ENCODE measurements around the gene LRRFIP1. TPM values are rescaled to one million over a fixed set of nuclear protein-coding genes. Genes with fewer than 3 reads are reported as not detected.

Gene LRRFIP1
- total RNA-seq, 8 experiments from 2014 or later, result 16.3 to 56.1 (median 29.5) TPM

GRCh38 chr2:237642038-237642734 lies 14.8 kb downstream of the LRRFIP1 start:
- in situ Hi-C loops (cut with MboI; ENCODE audit: low pct_unique_long_range_greater_than_20kb in 2 of 9, low sequenced_read_pairs in 9 of 9, unreplicated experiment in 9 of 9), result no loop called here
- WGBS, 10 experiments, result 50 to 100% (median 93%) methylated on average over 2 to 4 of the region's 12 CpGs; no CpG with 5 or more reads in 3 of the 10 experiments
- no peak overlapping the region for H3K27ac ChIP-seq
- no peak overlapping the region for H3K4me3 ChIP-seq
- no peaks in the 10 kb centered on the region for H3K4me1 ChIP-seq (replicated peaks in 1 of 2)
- ATAC-seq (replicated peaks in 6 of 8), result no peak

DNA sequence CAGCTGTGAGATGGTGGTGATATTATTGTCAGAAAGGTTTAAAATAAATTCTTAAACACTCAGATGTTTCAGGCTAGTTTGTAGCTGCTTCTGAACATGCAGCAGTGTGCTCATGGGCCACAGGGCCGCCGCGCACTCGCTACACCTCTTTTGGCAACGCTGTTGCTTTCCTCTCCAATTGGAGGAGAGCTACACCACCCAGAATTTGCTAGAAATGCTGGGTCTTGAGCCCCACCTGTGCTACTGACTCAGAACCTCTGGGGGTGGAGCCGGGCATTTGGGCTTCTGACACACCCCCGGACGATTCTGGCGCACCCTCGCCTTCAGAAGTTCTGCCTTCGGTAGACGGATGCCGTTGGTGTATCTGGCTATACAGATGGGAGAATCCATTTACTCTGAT lies 15.7 kb downstream of the LRRFIP1 start:
- in situ Hi-C loops (cut with MboI; ENCODE audit: low pct_unique_long_range_greater_than_20kb in 2 of 9, low sequenced_read_pairs in 9 of 9, unreplicated experiment in 9 of 9), result no loop called here
- ATAC-seq (replicated peaks in 6 of 8), result no peak
- WGBS, 10 experiments, result 83 to 100% (median 94%) methylated on average over 2 to 9 of the region's 13 CpGs; no CpG with 5 or more reads in 5 of the 10 experiments

DNA sequence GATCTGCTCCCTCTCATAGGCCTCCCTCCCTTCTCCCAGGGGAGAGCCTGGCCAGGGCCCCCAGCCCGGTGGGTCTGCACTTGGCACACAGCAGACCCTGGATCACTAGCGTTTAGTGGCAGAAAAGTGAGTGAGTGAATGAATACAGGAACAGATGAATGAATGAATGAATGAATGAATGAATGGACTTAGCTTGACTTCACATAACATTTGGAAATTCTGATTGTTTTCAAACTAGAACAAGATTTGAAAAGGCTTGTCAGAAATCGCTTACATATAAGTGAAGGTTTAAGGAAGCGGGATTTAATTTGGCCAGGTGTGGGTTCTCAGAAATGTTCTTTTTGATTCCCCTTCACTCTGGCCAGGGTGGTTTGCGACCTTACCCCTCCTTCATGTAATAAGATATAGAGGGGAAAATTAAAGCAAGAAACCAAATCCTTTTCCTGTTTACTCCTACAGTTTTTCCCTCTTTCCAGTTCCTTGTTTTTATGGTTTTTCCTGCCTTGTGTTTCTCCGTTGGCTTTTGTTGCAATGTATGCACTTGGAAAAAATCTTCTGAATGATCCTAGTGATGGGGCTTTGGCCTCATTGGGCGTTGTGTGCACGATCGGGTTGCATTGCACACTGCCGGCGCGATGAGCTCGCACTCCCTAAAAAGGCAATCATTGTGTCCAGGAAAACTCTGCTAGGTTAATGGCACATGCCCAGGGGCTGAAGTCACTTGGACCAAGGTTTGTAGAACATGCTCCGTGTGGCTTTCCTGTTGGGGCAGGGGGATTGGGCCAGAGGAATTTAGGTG lies 16.4 kb downstream of the LRRFIP1 start:
- in situ Hi-C loops (cut with MboI; ENCODE audit: low pct_unique_long_range_greater_than_20kb in 2 of 9, low sequenced_read_pairs in 9 of 9, unreplicated experiment in 9 of 9), result no loop called here
- H3K27ac ChIP-seq, result no peak overlapping the region
- no peak overlapping the region for H3K4me3 ChIP-seq
- no peaks in the 10 kb centered on the region for H3K4me1 ChIP-seq (replicated peaks in 1 of 2)
- WGBS, 10 experiments, result 79 to 98% (median 93%) methylated on average over 2 to 13 of the region's 14 CpGs; no CpG with 5 or more reads in 2 of the 10 experiments
- ATAC-seq (replicated peaks in 6 of 8), result no peak

More for the DNA sequence above, 15.7 kb downstream of the LRRFIP1 start:
- Histone ChIP-seq H3K4me1 (replicated peaks in 1 of 2) (no peaks in the 10 kb centered on the region), H3K27ac (no peak overlapping the region), H3K4me3 (no peak overlapping the region)

DNA sequence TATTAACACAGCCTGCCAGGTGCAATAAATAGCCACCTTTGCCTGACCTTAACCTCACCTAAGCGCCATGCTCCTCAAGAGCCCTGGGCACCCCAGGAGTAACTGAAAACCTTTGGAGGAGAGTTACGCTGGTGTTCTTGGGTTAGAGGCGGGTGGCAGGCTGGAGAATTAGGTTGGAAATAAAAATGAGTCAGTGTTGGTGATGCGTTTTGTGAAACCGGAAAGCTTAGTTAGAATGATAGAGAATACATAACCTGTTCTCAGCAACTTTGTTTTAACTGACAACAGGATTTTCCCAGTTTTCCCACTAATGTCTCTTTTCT lies 17.0 kb downstream of the LRRFIP1 start:
- in situ Hi-C loops (cut with MboI; ENCODE audit: low pct_unique_long_range_greater_than_20kb in 2 of 9, low sequenced_read_pairs in 9 of 9, unreplicated experiment in 9 of 9), result no loop called here
- 93 to 100% (median 98%) methylated on average over 2 to 5 of the region's 5 CpGs; no CpG with 5 or more reads in 3 of the 10 experiments for WGBS, 10 experiments
- Histone ChIP-seq H3K27ac (no peak overlapping the region), H3K4me3 (no peak overlapping the region), H3K4me1 (replicated peaks in 1 of 2) (no peaks in the 10 kb centered on the region)
- ATAC-seq (replicated peaks in 6 of 8), result no peak

GRCh38 chr2:237645261-237645660 lies 17.9 kb downstream of the LRRFIP1 start:
- Histone ChIP-seq H3K4me1 (replicated peaks in 1 of 2) (no peaks in the 10 kb centered on the region), H3K27ac (no peak overlapping the region), H3K4me3 (no peak overlapping the region)
- 60 to 100% (median 84%) methylated on average over 1 to 8 of the region's 8 CpGs; no CpG with 5 or more reads in 4 of the 10 experiments for WGBS, 10 experiments
- in situ Hi-C loops (cut with MboI; ENCODE audit: low pct_unique_long_range_greater_than_20kb in 2 of 9, low sequenced_read_pairs in 9 of 9, unreplicated experiment in 9 of 9), result no loop called here
- ATAC-seq (replicated peaks in 6 of 8), result no peak

- Histone ChIP-seq H3K4me3 (no peak overlapping the region), H3K4me1 (replicated peaks in 1 of 2) (no peaks in the 10 kb centered on the region), H3K27ac (no peak overlapping the region)
- 0 to 100% (median 86%) methylated on average over 1 to 4 of the region's 20 CpGs; no CpG with 5 or more reads in 1 of the 10 experiments for WGBS, 10 experiments
- no peak for ATAC-seq (replicated peaks in 6 of 8)
- in situ Hi-C loops (cut with MboI; ENCODE audit: low pct_unique_long_range_greater_than_20kb in 2 of 9, low sequenced_read_pairs in 9 of 9, unreplicated experiment in 9 of 9), result no loop called here
These were observed 20.0 kb downstream of the LRRFIP1 start for GRCh38 chr2:237647176-237648015.

- in situ Hi-C loops (cut with MboI; ENCODE audit: low pct_unique_long_range_greater_than_20kb in 2 of 9, low sequenced_read_pairs in 9 of 9, unreplicated experiment in 9 of 9), result no loop called here
- no peaks in the 10 kb centered on the region for H3K4me1 ChIP-seq (replicated peaks in 1 of 2)
- no peak overlapping the region for H3K4me3 ChIP-seq
- WGBS, 10 experiments, result 20 to 100% (median 81%) methylated on average over 1 to 6 of the region's 9 CpGs; no CpG with 5 or more reads in 3 of the 10 experiments
- no peak for ATAC-seq (replicated peaks in 6 of 8)
- H3K27ac ChIP-seq, result no peak overlapping the region
These were observed 20.6 kb downstream of the LRRFIP1 start for GRCh38 chr2:237648016-237648381.

GRCh38 chr2:237649541-237650454 lies 22.4 kb downstream of the LRRFIP1 start:
- in situ Hi-C loops (cut with MboI; ENCODE audit: low pct_unique_long_range_greater_than_20kb in 2 of 9, low sequenced_read_pairs in 9 of 9, unreplicated experiment in 9 of 9), result no loop called here

DNA sequence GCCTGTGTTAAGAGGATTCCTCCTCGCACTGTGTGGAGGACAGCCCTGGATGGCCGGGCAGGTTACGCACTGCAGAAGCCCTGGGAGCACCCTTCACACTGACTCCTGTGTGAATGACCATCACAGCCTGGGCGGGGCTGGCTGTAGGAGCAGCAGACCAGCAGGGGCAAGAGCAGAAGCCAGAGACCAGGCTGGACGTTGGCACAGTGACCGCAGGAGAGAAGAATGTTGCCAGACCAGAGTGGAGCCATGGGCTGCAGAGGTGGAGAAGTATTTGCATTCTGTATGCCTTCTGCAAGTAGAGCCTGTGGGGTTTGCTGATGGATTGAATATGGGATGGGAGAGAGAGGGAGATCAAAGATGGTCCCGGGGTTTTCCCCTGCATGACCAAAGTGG lies 23.1 kb downstream of the LRRFIP1 start:
- no peak for ATAC-seq (replicated peaks in 6 of 8)
- WGBS, 10 experiments, result 67 to 100% (median 93%) methylated on average over 1 to 5 of the region's 7 CpGs; no CpG with 5 or more reads in 5 of the 10 experiments
- Histone ChIP-seq H3K4me1 (replicated peaks in 1 of 2) (no peaks in the 10 kb centered on the region), H3K27ac (no peak overlapping the region), H3K4me3 (no peak overlapping the region)
- in situ Hi-C loops (cut with MboI; ENCODE audit: low pct_unique_long_range_greater_than_20kb in 2 of 9, low sequenced_read_pairs in 9 of 9, unreplicated experiment in 9 of 9), result no loop called here

More at GRCh38 chr2:237649541-237650454, 22.4 kb downstream of the LRRFIP1 start:
- 63 to 100% (median 96%) methylated on average over 1 to 13 of the region's 17 CpGs; no CpG with 5 or more reads in 1 of the 10 experiments for WGBS, 10 experiments
- H3K27ac ChIP-seq, result no peak overlapping the region
- ATAC-seq (replicated peaks in 6 of 8), result no peak
- no peak overlapping the region for H3K4me3 ChIP-seq
- no peaks in the 10 kb centered on the region for H3K4me1 ChIP-seq (replicated peaks in 1 of 2)

DNA sequence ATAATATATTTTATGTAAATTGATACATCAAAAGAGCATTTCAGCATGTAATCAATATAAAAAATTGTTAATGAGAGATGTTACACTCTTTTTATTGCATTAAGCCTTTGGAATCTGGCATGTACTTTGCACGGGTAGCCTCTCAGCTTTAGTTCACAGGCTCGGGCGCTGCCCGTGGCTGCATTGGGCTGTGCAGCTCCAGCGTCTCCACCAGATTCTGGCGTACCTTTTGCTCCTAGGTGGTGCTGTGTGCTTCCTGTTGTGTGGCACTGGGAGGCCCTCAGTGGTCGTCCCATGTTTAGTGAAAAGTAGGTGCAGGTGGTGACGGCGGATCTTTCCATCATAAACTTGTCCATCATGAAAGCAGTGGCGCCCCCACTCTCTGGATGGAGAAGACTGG lies 24.4 kb downstream of the LRRFIP1 start:
- no peak for ATAC-seq (replicated peaks in 6 of 8)
- H3K27ac ChIP-seq, result no peak overlapping the region
- in situ Hi-C loops (cut with MboI; ENCODE audit: low pct_unique_long_range_greater_than_20kb in 2 of 9, low sequenced_read_pairs in 9 of 9, unreplicated experiment in 9 of 9), result no loop called here
- no peak overlapping the region for H3K4me3 ChIP-seq
- H3K4me1 ChIP-seq (replicated peaks in 1 of 2), result no peaks in the 10 kb centered on the region
- WGBS, 10 experiments, result 80 to 100% (median 95%) methylated on average over 1 to 9 of the region's 10 CpGs; no CpG with 5 or more reads in 2 of the 10 experiments

DNA sequence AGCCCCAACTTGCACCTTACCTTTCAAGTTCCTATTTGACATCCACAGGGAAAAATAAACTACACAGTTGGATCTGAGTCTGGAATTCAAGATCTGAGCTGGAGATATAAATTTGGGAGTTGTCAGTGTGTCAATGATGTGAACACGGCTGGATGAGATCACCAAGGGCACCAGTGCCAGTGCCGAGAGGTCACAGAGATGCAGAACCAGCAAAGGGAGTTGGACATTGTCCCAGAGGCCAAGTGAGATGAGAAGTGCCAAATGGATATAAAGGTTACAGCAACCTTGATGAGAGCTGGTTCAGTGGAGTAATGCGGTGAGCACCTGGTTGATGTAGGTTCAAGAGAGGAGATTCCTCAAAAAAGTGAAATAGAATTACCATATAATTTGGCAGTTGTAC lies 24.8 kb downstream of the LRRFIP1 start:
- no peaks in the 10 kb centered on the region for H3K4me1 ChIP-seq (replicated peaks in 1 of 2)
- in situ Hi-C loops (cut with MboI; ENCODE audit: low pct_unique_long_range_greater_than_20kb in 2 of 9, low sequenced_read_pairs in 9 of 9, unreplicated experiment in 9 of 9), result no loop called here
- no peak overlapping the region for H3K4me3 ChIP-seq
- ATAC-seq (replicated peaks in 6 of 8), result no peak
- 89 to 100% (median 100%) methylated on average over 1 to 3 of the region's 3 CpGs; no CpG with 5 or more reads in 5 of the 10 experiments for WGBS, 10 experiments
- H3K27ac ChIP-seq, result no peak overlapping the region

DNA sequence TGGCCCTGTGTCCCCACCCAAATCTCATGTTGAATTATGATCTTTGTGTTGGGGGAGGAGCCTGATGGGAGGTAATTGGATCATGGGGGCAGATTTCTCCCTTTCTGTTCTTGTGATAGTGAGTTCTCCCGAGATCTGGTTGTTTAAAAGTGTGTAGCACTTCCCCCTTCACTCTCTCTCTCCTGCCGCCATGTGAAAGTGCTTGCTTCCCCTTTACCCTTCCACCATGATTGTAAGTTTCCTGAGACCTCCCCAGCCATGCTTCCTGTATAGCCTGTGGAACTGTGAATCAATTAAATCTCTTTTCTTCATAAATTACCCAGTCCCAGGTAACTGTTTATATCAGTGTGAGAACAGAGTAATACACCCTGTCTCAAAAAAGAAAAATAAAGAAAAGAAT lies 25.5 kb downstream of the LRRFIP1 start:
- no peaks in the 10 kb centered on the region for H3K4me1 ChIP-seq (replicated peaks in 1 of 2)
- WGBS, 10 experiments, result 100% methylated on average over 1 to 2 of the region's 2 CpGs; no CpG with 5 or more reads in 6 of the 10 experiments
- no peak overlapping the region for H3K4me3 ChIP-seq
- no peak for ATAC-seq (replicated peaks in 6 of 8)
- H3K27ac ChIP-seq, result no peak overlapping the region
- in situ Hi-C loops (cut with MboI; ENCODE audit: low pct_unique_long_range_greater_than_20kb in 2 of 9, low sequenced_read_pairs in 9 of 9, unreplicated experiment in 9 of 9), result no loop called here
